Measurements from ENCODE around the gene NAT8L.

NAT8L gene

GRCh38 chr4:2044542-2045517 lies 14.3 kb upstream of the NAT8L start:
- DNase-seq = no peak

GRCh38 chr4:2045518-2045951 lies 13.6 kb upstream of the NAT8L start:
- DNase-seq = no peak

- no peak for DNase-seq
These were observed 12.8 kb upstream of the NAT8L start for GRCh38 chr4:2046031-2046961.

GRCh38 chr4:2047031-2047660 lies 12.0 kb upstream of the NAT8L start:
- DNase-seq = no peak

- no peak for DNase-seq
These were observed 11.1 kb upstream of the NAT8L start for GRCh38 chr4:2047781-2048581.

- DNase-seq = no peak
These were observed 10.3 kb upstream of the NAT8L start for GRCh38 chr4:2048831-2049230.

- no peak for DNase-seq
These were observed 9.7 kb upstream of the NAT8L start for GRCh38 chr4:2049381-2049780.

- no peak for DNase-seq
These were observed 9.3 kb upstream of the NAT8L start for GRCh38 chr4:2049811-2050210.

- DNase-seq = no peak
These were observed 8.0 kb upstream of the NAT8L start for GRCh38 chr4:2051086-2051485.

GRCh38 chr4:2054217-2054616 lies 4.9 kb upstream of the NAT8L start:
- no peak for DNase-seq

- DNase-seq = no peak
These were observed 1.6 kb upstream of the NAT8L start for GRCh38 chr4:2057382-2058065.

- peak in 25 of 58 donors; percentile 25 to 78 (median 52) for DNase-seq
These were observed 672 bp upstream of the NAT8L start for GRCh38 chr4:2058264-2059045.

GRCh38 chr4:2059726-2060602 lies 837 bp downstream of the NAT8L start:
- DNase-seq = no peak

GRCh38 chr4:2060611-2061185 lies 1.6 kb downstream of the NAT8L start:
- no peak for DNase-seq

- no peak for DNase-seq
These were observed 2.3 kb downstream of the NAT8L start for GRCh38 chr4:2061186-2062131.

- no peak for DNase-seq
These were observed 3.2 kb downstream of the NAT8L start for GRCh38 chr4:2062168-2062807.

Data from anterior cingulate cortex (tissue), 58 donors.